Measurements from ENCODE around the gene RPL10L.

DNA sequence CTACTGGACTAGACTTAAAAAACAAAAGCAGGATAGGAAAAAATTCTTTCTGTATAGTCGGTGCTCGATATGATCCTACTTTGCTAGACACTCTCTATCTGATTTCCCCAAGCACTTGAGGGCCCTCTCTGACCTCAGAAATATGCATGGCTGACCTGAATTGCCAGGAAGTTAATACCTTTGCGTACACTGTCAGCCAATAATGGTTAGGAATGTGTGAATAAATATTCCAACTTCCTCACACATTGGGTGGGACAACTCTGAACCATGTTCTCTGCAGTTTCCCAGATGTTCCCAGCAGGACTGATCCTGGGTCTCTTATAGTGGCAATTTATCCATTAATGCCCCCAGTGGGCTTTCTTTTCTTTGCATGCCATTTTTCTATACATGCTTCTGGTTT lies 20.5 kb upstream of the RPL10L start:
- TF ChIP-seq, protein P1, sequence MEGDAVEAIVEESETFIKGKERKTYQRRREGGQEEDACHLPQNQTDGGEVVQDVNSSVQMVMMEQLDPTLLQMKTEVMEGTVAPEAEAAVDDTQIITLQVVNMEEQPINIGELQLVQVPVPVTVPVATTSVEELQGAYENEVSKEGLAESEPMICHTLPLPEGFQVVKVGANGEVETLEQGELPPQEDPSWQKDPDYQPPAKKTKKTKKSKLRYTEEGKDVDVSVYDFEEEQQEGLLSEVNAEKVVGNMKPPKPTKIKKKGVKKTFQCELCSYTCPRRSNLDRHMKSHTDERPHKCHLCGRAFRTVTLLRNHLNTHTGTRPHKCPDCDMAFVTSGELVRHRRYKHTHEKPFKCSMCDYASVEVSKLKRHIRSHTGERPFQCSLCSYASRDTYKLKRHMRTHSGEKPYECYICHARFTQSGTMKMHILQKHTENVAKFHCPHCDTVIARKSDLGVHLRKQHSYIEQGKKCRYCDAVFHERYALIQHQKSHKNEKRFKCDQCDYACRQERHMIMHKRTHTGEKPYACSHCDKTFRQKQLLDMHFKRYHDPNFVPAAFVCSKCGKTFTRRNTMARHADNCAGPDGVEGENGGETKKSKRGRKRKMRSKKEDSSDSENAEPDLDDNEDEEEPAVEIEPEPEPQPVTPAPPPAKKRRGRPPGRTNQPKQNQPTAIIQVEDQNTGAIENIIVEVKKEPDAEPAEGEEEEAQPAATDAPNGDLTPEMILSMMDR (conservative IDR thresholded peaks at IDR 0.05; ENCODE audit: low read depth, low read length) = no peak
- no peak for TF ChIP-seq EZH2phosphoT487 (IDR thresholded peaks at IDR 0.05; ENCODE audit: borderline replicate concordance, low read length)
- TF ChIP-seq EZH2 (IDR thresholded peaks at IDR 0.05; ENCODE audit: low read length, unreplicated experiment) = no peak
